HG02571 (cell line): ENCODE data around the gene MRPL47.
A peak's percentile ranks its signal among the peaks of the same experiment; 100 is the strongest.
"Not testable (repeated sequence)": the region's sequence is repeated elsewhere in the genome, so short reads cannot be mapped to it uniquely, and the experiment has no call there.

Experiments used
- ATAC-seq: cut with Tn5 transposase; IDR thresholded peaks from one replicate; pipeline ENCODE4 v1.9.1; 2021; ENCODE audit warnings: mild to moderate bottlenecking, moderate library complexity; ENCODE audit not compliant: unreplicated experiment

MRPL47 gene

GRCh38 chr3:179604321-179605078, at the start of gene MRPL47, which contains the start of gene NDUFB5:
Gene MRPL47, minus strand, starts transcription at chr3:179604638. Its CDS starts 14 bp downstream, at chr3:179604624.
Gene NDUFB5, plus strand, starts transcription at chr3:179604794. Its CDS starts 22 bp downstream, at chr3:179604816.
- peak; percentile 98 for ATAC-seq

GRCh38 chr3:179653096-179653797, 48.8 kb upstream of the MRPL47 start:
- ATAC-seq = peak; percentile 61

GRCh38 chr3:179652447-179653095, 48.1 kb upstream of the MRPL47 start, which contains the start of gene USP13:
Gene USP13, plus strand, starts transcription at chr3:179653040. Its CDS starts 186 bp downstream, at chr3:179653226.
- peak; percentile 52 for ATAC-seq

- no peak for ATAC-seq
Measured at GRCh38 chr3:179651687-179652446, 47.4 kb upstream of the MRPL47 start.

- no peak for ATAC-seq
Measured at GRCh38 chr3:179646177-179646576, 41.7 kb upstream of the MRPL47 start.

- not testable (repeated sequence) for ATAC-seq
Measured at GRCh38 chr3:179643837-179644236, 39.4 kb upstream of the MRPL47 start.

- no peak for ATAC-seq
Measured at GRCh38 chr3:179642871-179643270, 38.4 kb upstream of the MRPL47 start.

- no peak for ATAC-seq
Measured at GRCh38 chr3:179640469-179640868, 36.0 kb upstream of the MRPL47 start.

GRCh38 chr3:179630753-179631451, 26.5 kb upstream of the MRPL47 start:
- ATAC-seq = no peak

GRCh38 chr3:179624451-179624850, 20.0 kb upstream of the MRPL47 start:
- no peak for ATAC-seq

GRCh38 chr3:179622023-179622422, 17.6 kb upstream of the MRPL47 start:
- no peak for ATAC-seq

- no peak for ATAC-seq
Measured at GRCh38 chr3:179615458-179616173, 11.2 kb upstream of the MRPL47 start.

GRCh38 chr3:179613807-179614206, 9.4 kb upstream of the MRPL47 start:
- ATAC-seq = no peak

GRCh38 chr3:179610066-179610465, 5.6 kb upstream of the MRPL47 start:
- no peak for ATAC-seq

GRCh38 chr3:179608931-179609720, 4.7 kb upstream of the MRPL47 start:
- ATAC-seq = peak; percentile 46

GRCh38 chr3:179606534-179607085, 2.2 kb upstream of the MRPL47 start:
- ATAC-seq = no peak

GRCh38 chr3:179603831-179604230, 607 bp downstream of the MRPL47 start:
- ATAC-seq = no peak

GRCh38 chr3:179603321-179603720, 1.1 kb downstream of the MRPL47 start:
- no peak for ATAC-seq
